Heart right ventricle (tissue), 16 donors: ENCODE data around the gene DNTT. TPM values are rescaled to one million over a fixed set of nuclear protein-coding genes. Genes with fewer than 3 reads are reported as not detected.

ENCODE experiments used
- ATAC-seq, 8 donors: fragments of 200-7000 bp; cut with Tn5 transposase; one replicate each; pipeline ENCODE4 v1.9.1; 2020; ENCODE audit warnings: mild to moderate bottlenecking in 8 of 8, moderate library complexity in 8 of 8, moderate number of reproducible peaks in 1 of 8
- DNase-seq, 2 donors: peaks; one replicate each; pipeline ENCODE4 v3.0.0-alpha.2; 2020
- H3K27ac ChIP-seq, 10 donors: fragments of 200-600 bp; sonication (generic) in 2 of 10; one replicate each; pipeline versions ENCODE4 v1.5.0 to v1.8.0; 2020 to 2022; ENCODE audit warnings: mild to moderate bottlenecking in 3 of 10
- H3K27me3 ChIP-seq, 7 donors: fragments of 200-600 bp; one replicate each; pipeline ENCODE4 v1.8.0; 2021 to 2022; ENCODE audit warnings: mild to moderate bottlenecking in 2 of 7
- H3K36me3 ChIP-seq, 9 donors: fragments of 200-600 bp; sonication (generic) in 1 of 9; one replicate each; pipeline versions ENCODE4 v1.5.0 to v1.8.0; 2020 to 2022; ENCODE audit warnings: mild to moderate bottlenecking in 2 of 9
- H3K4me1 ChIP-seq, 9 donors: fragments of 200-600 bp; sonication (generic) in 1 of 9; one replicate each; pipeline versions ENCODE4 v1.5.0 to v1.8.0; 2020 to 2022; ENCODE audit warnings: mild to moderate bottlenecking in 4 of 9
- H3K4me3 ChIP-seq, 10 donors: fragments of 200-600 bp; sonication (generic) in 2 of 10; one replicate each; pipeline versions ENCODE4 v1.5.0 to v1.8.0; 2020 to 2022; ENCODE audit warnings: mild to moderate bottlenecking in 7 of 10, moderate library complexity in 2 of 10
- H3K9me3 ChIP-seq, 11 donors: fragments of 200-600 bp in 10 of 11; sonication (generic) in 2 of 11; one replicate each; pipeline versions ENCODE4 v1.5.0 to v1.8.0; 2013 to 2022; ENCODE audit warnings: mild to moderate bottlenecking in 2 of 11, control low read depth in 1 of 11, moderate library complexity in 1 of 11
- WGBS, 2 donors: extraction: QIAGEN DNeasy Blood & Tissue Kit; methylation state at CpG; one replicate each; pipeline ENCODE4 v1.1.7; 2013; ENCODE audit warnings: inconsistent platforms in 1 of 2; 5-methylcytosine and 5-hydroxymethylcytosine counted together
- intact Hi-C, 10 donors: fragments of 100-400 bp; cut with DNase I; formaldehyde crosslinking; loops; one replicate each; pipeline versions ENCODE4 v1.11.1 to v1.14.2; 2022
- polyA plus RNA-seq, 2 donors: library from polyadenylated mRNA; stranded (reverse); fragments of 200-250 nt; gene quantifications; one replicate each; pipeline ENCODE4 v1.2.3, GENCODE V29; 2013
- total RNA-seq, 10 donors: library from RNA; stranded (reverse); fragmentation: NEBNext Ultra II Directional in 3 of 10; extraction: Animal tissue kit (Norgen Biotek cat#: 25700) in 3 of 10; gene quantifications; one replicate each; pipeline versions ENCODE4 v1.2.1 to v1.2.4, GENCODE V29; 2021 to 2023
- TF ChIP-seq, protein P1 (sequence below), 9 donors: fragments of 200-600 bp; sonication (generic) in 2 of 9; IDR thresholded peaks; one replicate each; pipeline versions ENCODE4 v1.5.0 to v1.8.0; 2021 to 2022; ENCODE audit warnings: antibody characterized with exemption in 9 of 9, mild to moderate bottlenecking in 5 of 9, moderate library complexity in 1 of 9
- donor health status: Arrhythmogenic right ventricular cardiomyopathy.
- donor health status: ischemic (EF 13 %, LVEDD 7.1; RV severe dilation, severe dysfunction).
- donor health status: healthy with polysubstance abuse.
- donor health status: DM: no; HTN: yes; CAD: no.
- donor health status: DM: no; HTN: no; CAD: no.
- donor health status: ischemic (EF 25% LVEDD 6.9; RV normal size, moderate dysfunction).
- donor health status: ischemic (EF 25% LVEDD 5.7; RV mildly dilated, moderate dysfunction).
- donor health status: healthy.
- donor health status: DM: yes; HTN: yes; CAD: no.
- donor health status: Ischemic cardiomyopathy.
- donor health status: ischemic (EF 35%, LVEDD 5.7; RV mildly dilated, moderate dysfunction).
- donor health status: nonischemic (EF 11% LVEDD 7.7; RV severe dilation, severe dysfunction).
- donor health status: DM: yes; HTN: yes; CAD: no.
- donor health status: PGD.
- donor health status: ischemic (EF 29% LVEDD 5.4; RV normal size, mild dysfunction).
- donor health status: nonischemic (EF 23%, LVEDD 6.1; RV moderate dilation, normal function).

The DNTT gene
- total and polyA plus RNA-seq, 12 donors, result not detected

DNA sequence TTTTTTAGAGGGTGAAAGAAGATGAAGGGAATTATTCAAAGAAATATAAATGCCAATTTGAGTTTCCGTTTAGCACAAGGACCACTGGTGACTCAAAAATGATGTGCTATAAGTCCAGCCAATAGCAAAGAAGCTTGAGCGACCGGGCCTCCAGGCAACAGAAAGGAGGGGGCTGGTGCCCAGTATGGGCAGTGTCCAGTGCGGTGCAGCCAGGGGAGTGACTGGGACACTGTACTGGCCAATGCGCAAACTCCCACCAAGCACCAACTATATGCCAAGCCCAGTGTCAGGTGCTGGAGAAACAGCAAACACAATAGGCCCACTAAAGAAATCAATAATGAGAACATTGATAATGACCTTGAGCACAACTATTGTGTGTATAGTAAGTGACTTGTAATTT, 64.7 kb downstream of the DNTT start:
- WGBS, 2 donors, result 88 to 92% methylated on average over 5 of the region's 5 CpGs
- intact Hi-C loops, result no loop called here
- DNase-seq, result no peak

DNA sequence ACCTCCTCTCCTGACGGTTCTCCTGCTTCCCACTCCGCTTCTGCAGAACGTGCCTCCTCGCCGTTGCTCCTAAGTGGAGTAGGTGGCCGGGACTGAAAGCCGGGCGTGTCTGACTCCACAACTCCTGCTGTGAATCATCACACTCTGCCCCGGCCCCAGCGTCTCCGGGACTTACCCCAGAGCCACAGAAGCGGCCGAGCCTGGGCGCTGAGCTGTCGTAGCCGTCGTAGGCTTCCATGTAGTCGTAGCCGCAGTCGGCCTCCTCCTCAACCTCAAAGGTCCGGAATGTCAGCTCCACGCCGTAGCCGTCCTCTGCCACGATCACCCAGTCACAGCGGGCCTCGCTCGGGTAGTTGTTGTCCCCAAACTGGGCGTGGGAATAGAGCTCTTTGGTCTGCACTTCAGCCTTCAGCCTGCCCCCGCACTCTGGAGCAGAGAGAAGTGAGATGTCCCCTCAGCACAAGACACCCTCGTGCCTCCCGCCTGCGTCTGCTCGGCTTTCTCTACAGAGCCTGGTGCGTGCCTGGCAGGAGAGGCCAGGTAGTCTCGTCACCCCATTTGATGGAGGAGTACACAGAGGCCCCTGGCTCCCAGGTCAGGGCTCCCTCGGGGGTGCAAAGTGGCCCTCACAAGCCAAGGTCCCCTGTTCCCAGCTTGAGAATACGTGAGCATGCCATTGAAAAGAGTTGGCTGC, 65.8 kb downstream of the DNTT start:
- no peak overlapping the region for H3K27ac ChIP-seq
- intact Hi-C loops, result loop anchor here in 5 of 10 donors (5.0 to 10.0 kb wide), 4 partner anchors 372 to 655 kb away; partner anchors contain the start of gene LCOR (in 3 of the 5)
- H3K36me3 ChIP-seq, result no peaks in the 10 kb centered on the region
- peaks cover 0 to 20% (median 1%) of the 10 kb centered on the region in 9 donors for H3K4me1 ChIP-seq
- no peaks in the 10 kb centered on the region for H3K27me3 ChIP-seq
- peak in 1 of 8 donors; percentile 7 for ATAC-seq
- H3K9me3 ChIP-seq, result no peaks in the 10 kb centered on the region
- WGBS, 2 donors, result 85 to 89% methylated on average over 38 of the region's 38 CpGs
- H3K4me3 ChIP-seq, result no peak overlapping the region
- DNase-seq, result no peak
- TF ChIP-seq, protein P1, sequence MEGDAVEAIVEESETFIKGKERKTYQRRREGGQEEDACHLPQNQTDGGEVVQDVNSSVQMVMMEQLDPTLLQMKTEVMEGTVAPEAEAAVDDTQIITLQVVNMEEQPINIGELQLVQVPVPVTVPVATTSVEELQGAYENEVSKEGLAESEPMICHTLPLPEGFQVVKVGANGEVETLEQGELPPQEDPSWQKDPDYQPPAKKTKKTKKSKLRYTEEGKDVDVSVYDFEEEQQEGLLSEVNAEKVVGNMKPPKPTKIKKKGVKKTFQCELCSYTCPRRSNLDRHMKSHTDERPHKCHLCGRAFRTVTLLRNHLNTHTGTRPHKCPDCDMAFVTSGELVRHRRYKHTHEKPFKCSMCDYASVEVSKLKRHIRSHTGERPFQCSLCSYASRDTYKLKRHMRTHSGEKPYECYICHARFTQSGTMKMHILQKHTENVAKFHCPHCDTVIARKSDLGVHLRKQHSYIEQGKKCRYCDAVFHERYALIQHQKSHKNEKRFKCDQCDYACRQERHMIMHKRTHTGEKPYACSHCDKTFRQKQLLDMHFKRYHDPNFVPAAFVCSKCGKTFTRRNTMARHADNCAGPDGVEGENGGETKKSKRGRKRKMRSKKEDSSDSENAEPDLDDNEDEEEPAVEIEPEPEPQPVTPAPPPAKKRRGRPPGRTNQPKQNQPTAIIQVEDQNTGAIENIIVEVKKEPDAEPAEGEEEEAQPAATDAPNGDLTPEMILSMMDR (IDR thresholded peaks at IDR 0.05), result no peak

More for the DNA sequence above, 64.7 kb downstream of the DNTT start:
- no peak for ATAC-seq
- no peaks in the 10 kb centered on the region for H3K9me3 ChIP-seq
- no peaks in the 10 kb centered on the region for H3K36me3 ChIP-seq
- H3K4me1 ChIP-seq, result peaks cover 0 to 13% (median 0%) of the 10 kb centered on the region in 9 donors
- no peaks in the 10 kb centered on the region for H3K27me3 ChIP-seq
- no peak overlapping the region for H3K27ac ChIP-seq
- TF ChIP-seq, protein P1 (IDR thresholded peaks at IDR 0.05), result no peak
- H3K4me3 ChIP-seq, result no peak overlapping the region

DNA sequence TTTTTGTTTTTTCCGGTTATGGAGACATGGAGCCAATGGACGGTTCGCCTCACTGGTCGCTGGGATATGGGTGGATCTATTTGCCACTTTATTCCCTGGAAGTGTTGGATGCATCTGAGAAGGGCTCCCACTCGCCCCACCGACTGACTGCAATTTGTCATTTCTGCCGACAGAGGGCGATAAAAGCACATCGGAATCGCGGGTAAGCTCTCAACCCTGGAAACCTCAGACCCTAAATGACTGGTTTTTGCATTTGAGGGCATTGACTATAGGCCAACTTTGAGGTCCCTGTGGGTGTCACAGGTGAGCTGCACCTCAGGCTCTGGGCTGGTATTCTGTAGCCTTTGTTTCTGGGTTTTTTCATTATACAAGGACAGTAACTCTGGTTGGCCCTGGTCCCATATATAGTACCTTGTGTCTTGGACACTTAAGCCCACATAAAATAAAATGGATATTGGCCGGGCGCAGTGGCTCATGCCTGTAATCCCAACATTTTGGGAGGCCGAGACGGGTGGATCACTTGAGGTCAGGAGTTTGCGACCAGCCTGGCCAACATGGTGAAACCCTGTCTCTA, 66.4 kb downstream of the DNTT start:
- H3K36me3 ChIP-seq, result no peaks in the 10 kb centered on the region
- no peaks in the 10 kb centered on the region for H3K9me3 ChIP-seq
- ATAC-seq (peak in 3 of 8 donors; percentile 13 to 43 (median 22)), DNase-seq (peak in 1 of 2 donors; percentile 32)
- intact Hi-C loops, result loop anchor here in 5 of 10 donors (5.0 to 10.0 kb wide), 4 partner anchors 372 to 654 kb away; partner anchors contain the start of gene LCOR (in 3 of the 5)
- WGBS, 2 donors, result 36 to 40% methylated on average over 16 of the region's 16 CpGs
- H3K4me1 ChIP-seq, result peaks cover 0 to 25% (median 3%) of the 10 kb centered on the region in 9 donors
- no peak overlapping the region for H3K4me3 ChIP-seq
- TF ChIP-seq, protein P1 (IDR thresholded peaks at IDR 0.05), result peak; percentile 54 to 86 (median 80)
- H3K27me3 ChIP-seq, result no peaks in the 10 kb centered on the region
- H3K27ac ChIP-seq, result no peak overlapping the region

DNA sequence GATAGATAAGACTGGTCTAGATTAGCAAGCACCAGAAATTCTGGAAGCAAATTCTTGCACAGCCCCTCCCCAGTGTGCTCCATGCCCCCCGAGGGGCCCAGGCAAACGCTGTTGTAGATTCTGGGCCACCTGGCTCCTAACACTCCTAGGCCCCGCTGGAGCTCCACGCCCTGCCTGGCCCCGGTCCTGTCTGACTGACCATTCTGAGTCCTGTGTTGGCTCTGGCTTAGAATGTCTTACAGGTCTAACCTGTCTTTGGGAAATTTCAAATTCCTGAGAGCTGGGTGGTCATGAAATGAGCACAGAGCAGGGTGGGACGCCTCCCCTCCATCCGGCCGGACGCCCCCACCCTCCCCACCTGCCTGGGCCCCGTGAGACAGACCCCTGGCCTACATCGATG, 67.1 kb downstream of the DNTT start:
- Histone ChIP-seq H3K27me3 (no peaks in the 10 kb centered on the region), H3K36me3 (no peaks in the 10 kb centered on the region), H3K4me3 (no peak overlapping the region), H3K9me3 (no peaks in the 10 kb centered on the region), H3K27ac (no peak overlapping the region), H3K4me1 (peaks cover 0 to 25% (median 5%) of the 10 kb centered on the region in 9 donors)
- intact Hi-C loops, result loop anchor here in 5 of 10 donors (5.0 to 10.0 kb wide), 4 partner anchors 371 to 653 kb away; partner anchors contain the start of gene LCOR (in 3 of the 5)
- TF ChIP-seq, protein P1 (IDR thresholded peaks at IDR 0.05), result no peak
- ATAC-seq (no peak), DNase-seq (no peak)
- WGBS, 2 donors, result 88 to 89% methylated on average over 11 of the region's 11 CpGs
